ENCODE data around the gene REV3L. TPM values are rescaled to one million over a fixed set of nuclear protein-coding genes. Genes with fewer than 3 reads are reported as not detected.
"Not testable (repeated sequence)": the region's sequence is repeated elsewhere in the genome, so short reads cannot be mapped to it uniquely, and the experiment has no call there.

REV3L gene
- total RNA-seq, 1 donor from 2014 or later, result 37.5 TPM

DNA sequence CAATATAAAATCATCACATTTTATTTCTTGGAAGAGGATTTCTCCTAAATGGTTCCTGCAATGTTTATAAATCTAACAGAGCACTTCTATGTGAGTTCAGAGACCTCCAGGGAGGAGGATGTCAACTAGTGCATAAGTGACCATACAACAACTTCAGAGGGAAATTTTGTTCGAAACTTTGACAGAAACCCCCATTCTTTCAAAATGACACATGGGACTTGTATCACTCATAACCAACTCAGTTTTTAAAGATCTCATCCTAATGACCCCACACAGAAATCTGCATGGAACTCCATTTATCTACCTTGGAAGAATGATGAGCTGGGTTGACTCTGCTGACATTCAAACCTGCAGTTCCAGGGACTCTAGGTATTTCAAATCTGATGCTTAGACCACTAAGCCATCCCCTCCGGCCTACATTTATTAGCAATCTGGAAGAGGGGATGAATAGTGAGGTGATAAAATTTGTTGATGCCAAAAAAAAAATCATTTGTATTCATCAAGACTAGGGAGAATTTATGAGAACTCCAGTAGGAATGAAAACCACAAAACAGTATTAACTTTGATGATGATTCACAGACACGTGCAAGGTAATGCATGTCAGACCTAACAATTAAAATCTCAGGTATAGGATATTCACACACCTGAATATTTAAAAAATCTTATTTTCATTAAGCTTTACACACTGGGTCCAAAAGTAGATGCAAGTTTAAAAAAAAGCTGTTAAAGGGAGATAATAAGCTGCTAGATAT is 153.0 kb downstream of the REV3L start:
- Histone ChIP-seq H3K27ac (no peak overlapping the region), H3K4me1 (no peaks in the 10 kb centered on the region), H3K4me3 (no peak overlapping the region), H3K9me3 (no peaks in the 10 kb centered on the region), H3K27me3 (no peaks in the 10 kb centered on the region), H3K36me3 (peaks cover 89% of the 10 kb centered on the region)
- ATAC-seq, result no peak
- intact Hi-C loops (cut with DNase I), result no loop called here
- no peak for TF ChIP-seq CTCF (IDR thresholded peaks at IDR 0.05)
- DNase-seq, result no peak

DNA sequence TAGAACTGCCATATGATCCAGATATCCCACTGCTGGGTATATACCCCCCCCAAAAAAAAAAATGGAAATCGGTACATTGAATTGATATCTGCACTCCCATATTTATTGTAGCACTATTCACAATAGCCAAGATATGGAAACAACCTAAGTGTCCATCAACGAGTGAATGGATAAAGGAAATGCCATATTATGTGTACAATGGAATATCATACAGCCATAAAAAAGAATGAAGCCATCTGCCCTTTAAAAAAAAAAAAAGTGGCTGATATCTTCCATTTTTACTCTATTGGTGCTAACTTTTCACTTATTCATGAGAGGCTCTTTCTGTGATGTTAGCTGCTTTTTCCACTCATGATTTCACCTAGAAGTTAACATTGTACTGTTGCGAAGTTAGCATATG is 156.5 kb downstream of the REV3L start:
- H3K4me1 ChIP-seq, result no peaks in the 10 kb centered on the region
- TF ChIP-seq CTCF (IDR thresholded peaks at IDR 0.05), result no peak

GRCh38 chr6:111322145-111322544 is 160.9 kb downstream of the REV3L start:
- no peak for TF ChIP-seq CTCF (IDR thresholded peaks at IDR 0.05)
- DNase-seq, result no peak
- no peak for ATAC-seq
- no peaks in the 10 kb centered on the region for H3K9me3 ChIP-seq
- peaks cover 74% of the 10 kb centered on the region for H3K36me3 ChIP-seq
- no peaks in the 10 kb centered on the region for H3K4me1 ChIP-seq
- H3K27ac ChIP-seq, result no peak overlapping the region
- no peak overlapping the region for H3K4me3 ChIP-seq
- intact Hi-C loops (cut with DNase I), result no loop called here
- H3K27me3 ChIP-seq, result no peaks in the 10 kb centered on the region

More for the DNA sequence above, 156.5 kb downstream of the REV3L start:
- Histone ChIP-seq H3K9me3 (no peaks in the 10 kb centered on the region), H3K27ac (no peak overlapping the region), H3K27me3 (no peaks in the 10 kb centered on the region), H3K36me3 (peaks cover 85% of the 10 kb centered on the region), H3K4me3 (no peak overlapping the region)
- intact Hi-C loops (cut with DNase I), result no loop called here
- ATAC-seq (no peak), DNase-seq (no peak)

- DNase-seq; ATAC-seq; H3K4me3 ChIP-seq; H3K27ac ChIP-seq; H3K27me3 ChIP-seq; H3K9me3 ChIP-seq; intact Hi-C loops (cut with DNase I); H3K4me1 ChIP-seq: not testable (repeated sequence)
- peaks cover 76% of the 10 kb centered on the region for H3K36me3 ChIP-seq
Observed at GRCh38 chr6:111307950-111308349, 175.1 kb downstream of the REV3L start.

GRCh38 chr6:111307275-111307858 is 175.7 kb downstream of the REV3L start:
- Histone ChIP-seq H3K4me3 (no peak overlapping the region), H3K36me3 (peaks cover 71% of the 10 kb centered on the region), H3K27me3 (no peaks in the 10 kb centered on the region), H3K4me1 (no peaks in the 10 kb centered on the region), H3K27ac (no peak overlapping the region), H3K9me3 (no peaks in the 10 kb centered on the region)
- no peak for DNase-seq
- intact Hi-C loops (cut with DNase I), result no loop called here
- TF ChIP-seq CTCF (IDR thresholded peaks at IDR 0.05), result no peak
- ATAC-seq, result no peak

GRCh38 chr6:111306104-111306888 is 176.7 kb downstream of the REV3L start:
- peaks cover 61% of the 10 kb centered on the region for H3K36me3 ChIP-seq
- TF ChIP-seq CTCF (IDR thresholded peaks at IDR 0.05), result no peak
- intact Hi-C loops (cut with DNase I), result no loop called here

More at GRCh38 chr6:111306104-111306888, 176.7 kb downstream of the REV3L start:
- H3K27ac ChIP-seq, result no peak overlapping the region
- H3K27me3 ChIP-seq, result no peaks in the 10 kb centered on the region
- H3K4me3 ChIP-seq, result no peak overlapping the region
- DNase-seq (no peak), ATAC-seq (no peak)
- H3K9me3 ChIP-seq, result no peaks in the 10 kb centered on the region
- H3K4me1 ChIP-seq, result no peaks in the 10 kb centered on the region

Data from upper lobe of right lung (tissue), 1 donor.